ENCODE results near the gene MS4A10. TPM values are rescaled to one million over a fixed set of nuclear protein-coding genes. Genes with fewer than 3 reads are reported as not detected.

MS4A10 gene
- total RNA-seq, 3 donors from 2014 or later: not detected

GRCh38 chr11:60848714-60849151, 63.6 kb downstream of the MS4A10 start:
- H3K4me3 ChIP-seq: no peak overlapping the region
- TF ChIP-seq POLR2AphosphoS5 (IDR thresholded peaks at IDR 0.05) (no peak), POLR2A (IDR thresholded peaks at IDR 0.05) (no peak), CTCF (IDR thresholded peaks at IDR 0.05) (no peak)
- H3K9me3 ChIP-seq: no peaks in the 10 kb centered on the region
- H3K27me3 ChIP-seq: no peaks in the 10 kb centered on the region
- H3K27ac ChIP-seq: no peak overlapping the region
- H3K4me1 ChIP-seq: peaks cover 0 to 3% of the 10 kb centered on the region in 2 donors
- intact Hi-C loops (cut with DNase I; ENCODE audit: low total_unique reads): no loop called here
- no peaks in the 10 kb centered on the region for H3K36me3 ChIP-seq
- no peak for DNase-seq (ENCODE audit: low spot score in 2 of 2)

- no peak overlapping the region for H3K27ac ChIP-seq
- no peak overlapping the region for H3K4me3 ChIP-seq
- no peaks in the 10 kb centered on the region for H3K27me3 ChIP-seq
- intact Hi-C loops (cut with DNase I; ENCODE audit: low total_unique reads): no loop called here
- TF ChIP-seq CTCF (IDR thresholded peaks at IDR 0.05) (no peak), POLR2AphosphoS5 (IDR thresholded peaks at IDR 0.05) (no peak)
- H3K36me3 ChIP-seq: no peaks in the 10 kb centered on the region
- DNase-seq (ENCODE audit: low spot score in 2 of 2): no peak
- H3K9me3 ChIP-seq: no peaks in the 10 kb centered on the region
- H3K4me1 ChIP-seq: no peaks in the 10 kb centered on the region
Measured at GRCh38 chr11:60849641-60850520, 64.7 kb downstream of the MS4A10 start.

Other genes with a start within 250 kb of the MS4A10 start
- gene MS4A8, start 85.7 kb upstream of the MS4A10 start, total RNA-seq: under 1 TPM in 1 of 3 donors, not detected in 2; 0.66 TPM
- gene MS4A18, start 60.6 kb upstream of the MS4A10 start, total RNA-seq: not detected
- gene MS4A15, start 28.5 kb upstream of the MS4A10 start, total RNA-seq: not detected
- 10 to 100 TPM; 17.8 to 22.9 (median 19.5) TPM for gene CCDC86, start 56.8 kb downstream of the MS4A10 start, total RNA-seq
- under 1 TPM in 2 of 3 donors, not detected in 1; 0.16 to 0.59 TPM for gene PTGDR2, start 70.6 kb downstream of the MS4A10 start, total RNA-seq
- gene ZP1, start 82.2 kb downstream of the MS4A10 start, total RNA-seq: under 1 TPM in 2 of 3 donors, not detected in 1; 0.32 to 0.73 TPM
- 10 to 100 TPM; 56.0 to 82.7 (median 81.3) TPM for gene PRPF19, start 121.3 kb downstream of the MS4A10 start, total RNA-seq
- gene TMEM109, start 128.8 kb downstream of the MS4A10 start, total RNA-seq: 100 to 1,000 TPM in 1 of 3 donors, 10 to 100 TPM in 2; 77.6 to 112 (median 77.7) TPM
- gene TMEM132A, start 139.1 kb downstream of the MS4A10 start, total RNA-seq: 10 to 100 TPM in 1 of 3 donors, 1 to 10 TPM in 2; 2.9 to 11.0 (median 8.5) TPM
- 10 to 100 TPM in 2 of 3 donors, 1 to 10 TPM in 1; 8.8 to 23.2 (median 20.8) TPM for gene SLC15A3, start 166.8 kb downstream of the MS4A10 start, total RNA-seq
- 1 to 10 TPM in 1 of 3 donors, under 1 TPM in 2; 0.80 to 1.9 (median 0.98) TPM for gene CD6, start 186.3 kb downstream of the MS4A10 start, total RNA-seq

Data from breast epithelium (tissue), 4 donors.